ENCODE results near the gene HOXD10. TPM values are rescaled to one million over a fixed set of nuclear protein-coding genes. Genes with fewer than 3 reads are reported as not detected.

The HOXD10 gene
- polyA plus RNA-seq, 1 experiment, result not detected

DNA sequence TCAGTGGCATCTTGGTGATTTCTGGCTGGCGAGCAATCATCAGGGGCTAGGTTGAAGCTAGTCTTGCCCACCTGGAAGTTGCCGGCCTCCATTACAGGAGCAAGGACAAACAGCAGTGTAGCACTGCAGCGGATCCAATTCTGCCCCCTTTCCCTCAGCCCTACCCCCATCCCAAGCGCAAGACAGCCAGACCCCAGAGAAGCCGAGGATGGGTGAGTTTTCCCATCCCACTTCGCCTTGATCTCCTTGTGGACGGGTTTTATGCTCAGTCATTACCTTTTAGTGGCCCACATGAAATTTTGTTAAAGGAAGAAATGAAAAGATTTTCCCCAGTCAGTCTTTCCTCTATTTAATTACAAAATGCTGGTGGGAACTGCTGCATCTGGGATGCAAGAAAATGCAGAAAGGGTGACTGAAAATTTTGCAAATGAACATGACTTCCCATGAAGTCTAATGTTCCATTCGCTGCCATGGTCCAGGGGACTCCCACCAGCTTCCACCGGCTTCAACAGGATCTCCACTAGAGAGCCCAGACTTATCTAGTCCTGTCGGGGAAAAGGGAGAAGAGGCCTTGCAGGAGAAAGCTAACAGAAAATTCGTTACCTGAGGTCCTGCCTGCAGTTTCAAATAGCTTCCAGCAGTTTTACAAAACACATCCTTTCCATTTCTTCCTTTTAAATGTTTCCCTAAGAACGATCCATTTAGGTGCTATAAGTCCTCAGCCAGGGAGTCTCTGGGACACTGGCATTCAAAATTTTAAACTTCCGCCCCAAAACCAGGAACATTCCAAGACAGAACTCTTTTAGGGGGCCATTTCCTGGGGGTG is 4.0 kb downstream of the HOXD10 start:
- Histone ChIP-seq H3K4me3 (ENCODE audit: low read depth, low read length) (no peak overlapping the region), H3K27me3 (ENCODE audit: control insufficient read depth, insufficient read depth, low read length) (peaks cover 94% of the 10 kb centered on the region), H3K9me3 (ENCODE audit: control insufficient read depth, insufficient read depth, low read length) (peaks cover 23% of the 10 kb centered on the region), H3K27ac (ENCODE audit: low read depth, low read length) (no peak overlapping the region)
- no peak for DNase-seq (ENCODE audit: low read depth, low spot score)
- POLR2A ChIA-PET, result no interaction called here
- no peak for TF ChIP-seq CTCF (IDR thresholded peaks at IDR 0.05; ENCODE audit: low read depth, low read length)
- CTCF ChIA-PET, result interaction anchor here (0.8 to 3.1 kb wide), 8 partner anchors 10 to 531 kb away, joined by 3 to 17 read pairs (median 4); no protein-coding TSS in a partner anchor

GRCh38 chr2:176121190-176122051 is 4.8 kb downstream of the HOXD10 start:
- ChIA-PET POLR2A (no interaction called here), CTCF (interaction anchor here (0.8 to 3.1 kb wide), 8 partner anchors 11 to 693 kb away, joined by 3 to 17 read pairs (median 4); no protein-coding TSS in a partner anchor)
- peaks cover 94% of the 10 kb centered on the region for H3K27me3 ChIP-seq (ENCODE audit: control insufficient read depth, insufficient read depth, low read length)
- no peak overlapping the region for H3K27ac ChIP-seq (ENCODE audit: low read depth, low read length)
- H3K4me3 ChIP-seq (ENCODE audit: low read depth, low read length), result no peak overlapping the region
- no peak for DNase-seq (ENCODE audit: low read depth, low spot score)
- TF ChIP-seq CTCF (IDR thresholded peaks at IDR 0.05; ENCODE audit: low read depth, low read length), result no peak
- H3K9me3 ChIP-seq (ENCODE audit: control insufficient read depth, insufficient read depth, low read length), result peaks cover 15% of the 10 kb centered on the region

DNA sequence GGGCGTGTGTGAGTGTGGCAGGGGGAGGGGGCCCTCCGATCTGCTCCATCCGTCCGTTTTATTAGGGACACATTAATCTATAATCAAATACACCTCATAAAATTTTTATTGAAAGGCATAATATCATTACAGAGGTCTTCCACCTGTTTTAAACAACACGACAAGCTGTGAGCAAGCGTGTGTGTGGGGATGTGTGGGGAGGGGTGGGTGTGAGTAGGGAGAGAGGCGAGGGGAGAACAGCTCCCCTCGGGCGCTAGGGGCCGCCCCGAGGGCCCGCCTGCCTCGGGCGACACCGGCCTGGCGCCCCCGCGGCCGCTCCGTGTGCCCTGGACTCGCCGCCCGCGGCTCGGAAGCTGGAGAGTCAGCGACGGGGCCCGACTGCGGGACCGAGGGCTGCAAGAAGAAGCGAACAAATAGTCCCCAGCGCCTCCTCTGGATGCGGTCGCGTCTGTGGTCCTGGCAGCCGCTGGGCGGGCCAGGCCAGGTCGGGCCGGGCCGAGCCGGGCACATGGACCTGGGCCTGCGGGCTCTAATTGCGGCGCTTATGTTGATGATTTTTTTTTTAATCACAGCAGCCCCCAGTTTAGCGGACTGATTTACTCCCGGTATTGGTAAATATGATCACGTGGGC is 5.6 kb downstream of the HOXD10 start:
- DNase-seq (ENCODE audit: low read depth, low spot score), result no peak
- no peak overlapping the region for H3K27ac ChIP-seq (ENCODE audit: low read depth, low read length)
- no peak for TF ChIP-seq CTCF (IDR thresholded peaks at IDR 0.05; ENCODE audit: low read depth, low read length)
- H3K9me3 ChIP-seq (ENCODE audit: control insufficient read depth, insufficient read depth, low read length), result peaks cover 11% of the 10 kb centered on the region
- ChIA-PET POLR2A (no interaction called here), CTCF (interaction anchor here (1.3 to 3.1 kb wide), 2 partner anchors 529 to 692 kb away, joined by 3 to 17 read pairs; no protein-coding TSS in a partner anchor)
- H3K4me3 ChIP-seq (ENCODE audit: low read depth, low read length), result no peak overlapping the region
- H3K27me3 ChIP-seq (ENCODE audit: control insufficient read depth, insufficient read depth, low read length), result peaks cover 92% of the 10 kb centered on the region

- TF ChIP-seq CTCF (IDR thresholded peaks at IDR 0.05; ENCODE audit: low read depth, low read length), result no peak
- ChIA-PET POLR2A (no interaction called here), CTCF (interaction anchor here (1.3 to 6.3 kb wide), 4 partner anchors 332 to 530 kb away, joined by 3 to 184 read pairs (median 12); no protein-coding TSS in a partner anchor)
- Histone ChIP-seq H3K9me3 (ENCODE audit: control insufficient read depth, insufficient read depth, low read length) (peaks cover 6% of the 10 kb centered on the region), H3K27ac (ENCODE audit: low read depth, low read length) (no peak within 1 kb of the TSS), H3K4me3 (ENCODE audit: low read depth, low read length) (no peak within 1 kb of the TSS), H3K27me3 (ENCODE audit: control insufficient read depth, insufficient read depth, low read length) (peaks cover 91% of the 10 kb centered on the region)
- no peak for DNase-seq (ENCODE audit: low read depth, low spot score)
These were observed 6.3 kb downstream of the HOXD10 start, which contains the start of gene HOXD9 for GRCh38 chr2:176122683-176123410. Gene HOXD9, plus strand, starts transcription at chr2:176122719. Its CDS starts 50 bp downstream, at chr2:176122769.
